Right lobe of liver (tissue), 6 donors: Measurements from ENCODE around the gene ICOS. TPM values are rescaled to one million over a fixed set of nuclear protein-coding genes. Genes with fewer than 3 reads are reported as not detected.

Experiments
- ATAC-seq, 4 donors: fragments of 200-7000 bp; cut with Tn5 transposase; one replicate each; pipeline ENCODE4 v1.9.1; 2020; ENCODE audit warnings: mild to moderate bottlenecking in 4 of 4, moderate library complexity in 4 of 4
- DNase-seq, 3 donors: peaks; one replicate each; pipeline ENCODE4 v3.0.0-alpha.2; 2020
- H3K27ac ChIP-seq, 3 donors: fragments of 200-600 bp; one replicate each; pipeline ENCODE4 v1.8.0; 2022
- H3K27me3 ChIP-seq, 2 donors: fragments of 200-600 bp; one replicate each; pipeline ENCODE4 v1.8.0; 2022
- H3K36me3 ChIP-seq, 4 donors: fragments of 200-600 bp; sonication (generic) in 1 of 4; one replicate each; pipeline versions ENCODE4 v1.5.1 to v1.8.0; 2017 to 2022; ENCODE audit warnings: control low read depth in 1 of 4
- H3K4me1 ChIP-seq, 4 donors: fragments of 200-600 bp; sonication (generic) in 1 of 4; one replicate each; pipeline versions ENCODE4 v1.5.1 to v1.8.0; 2017 to 2022; ENCODE audit warnings: control low read depth in 1 of 4
- H3K4me3 ChIP-seq, 3 donors: fragments of 200-600 bp; one replicate each; pipeline ENCODE4 v1.8.0; 2022
- H3K9me3 ChIP-seq, 4 donors: fragments of 200-600 bp; sonication (generic) in 1 of 4; one replicate each; pipeline versions ENCODE4 v1.5.1 to v1.8.0; 2017 to 2022; ENCODE audit warnings: control low read depth in 1 of 4
- POLR2A ChIP-seq: fragments of 450-650 bp; IDR thresholded peaks from one replicate; pipeline ENCODE4 v1.6.1; 2017; ENCODE audit warnings: antibody characterized with exemption, mild to moderate bottlenecking
- WGBS: methylation state at CpG from one replicate; pipeline ENCODE4 v1.1.6; 2018; ENCODE audit warnings: low coverage, low lambda C conversion rate; ENCODE audit not compliant: insufficient coverage; ENCODE audit errors: missing lambda C conversion rate; 5-methylcytosine and 5-hydroxymethylcytosine counted together
- intact Hi-C, 2 donors: fragments of 100-400 bp; cut with DNase I; formaldehyde crosslinking; loops; one replicate each; pipeline versions ENCODE4 v1.11.2 to v1.14.1; 2022
- total RNA-seq, 6 experiments: library from RNA; depleted of rRNA in 2 of 6; stranded (reverse); fragments of >200 nt in 2 of 6; fragmentation: NEBNext Ultra II Directional in 3 of 6; extraction: Animal tissue kit (Norgen Biotek cat#: 25700) in 3 of 6; gene quantifications; one replicate each; pipeline versions ENCODE4 v1.1.0 to v1.2.4, GENCODE V29; 2016 to 2023
- TF ChIP-seq, protein P1 (sequence below), 4 donors: fragments of 200-600 bp in 3 of 4; fragments of 450-650 bp in 1 of 4; IDR thresholded peaks; one replicate each; pipeline versions ENCODE4 v1.5.1 to v1.8.0; 2016 to 2022; ENCODE audit warnings: antibody characterized with exemption in 4 of 4, mild to moderate bottlenecking in 2 of 4
- donor health status: DM: no; HTN: yes; CAD: no.
- donor health status: DM: no; HTN: no; CAD: no.
- donor health status: DM: no; HTN: no; CAD: no.
- donor health status: DM: no; HTN: yes; CAD: no.
- donor health status: DM: no; HTN: yes; CAD: no.

ICOS gene
- total RNA-seq, 6 experiments from 2014 or later, result 0.31 TPM; not detected in 4

- intact Hi-C loops, result no loop called here
- no peak for DNase-seq
- ATAC-seq, result no peak
- TF ChIP-seq, protein P1, sequence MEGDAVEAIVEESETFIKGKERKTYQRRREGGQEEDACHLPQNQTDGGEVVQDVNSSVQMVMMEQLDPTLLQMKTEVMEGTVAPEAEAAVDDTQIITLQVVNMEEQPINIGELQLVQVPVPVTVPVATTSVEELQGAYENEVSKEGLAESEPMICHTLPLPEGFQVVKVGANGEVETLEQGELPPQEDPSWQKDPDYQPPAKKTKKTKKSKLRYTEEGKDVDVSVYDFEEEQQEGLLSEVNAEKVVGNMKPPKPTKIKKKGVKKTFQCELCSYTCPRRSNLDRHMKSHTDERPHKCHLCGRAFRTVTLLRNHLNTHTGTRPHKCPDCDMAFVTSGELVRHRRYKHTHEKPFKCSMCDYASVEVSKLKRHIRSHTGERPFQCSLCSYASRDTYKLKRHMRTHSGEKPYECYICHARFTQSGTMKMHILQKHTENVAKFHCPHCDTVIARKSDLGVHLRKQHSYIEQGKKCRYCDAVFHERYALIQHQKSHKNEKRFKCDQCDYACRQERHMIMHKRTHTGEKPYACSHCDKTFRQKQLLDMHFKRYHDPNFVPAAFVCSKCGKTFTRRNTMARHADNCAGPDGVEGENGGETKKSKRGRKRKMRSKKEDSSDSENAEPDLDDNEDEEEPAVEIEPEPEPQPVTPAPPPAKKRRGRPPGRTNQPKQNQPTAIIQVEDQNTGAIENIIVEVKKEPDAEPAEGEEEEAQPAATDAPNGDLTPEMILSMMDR (IDR thresholded peaks at IDR 0.05), result no peak
- no peak for TF ChIP-seq POLR2A
- Histone ChIP-seq H3K4me1 (no peaks in the 10 kb centered on the region), H3K9me3 (no peaks in the 10 kb centered on the region), H3K27me3 (no peaks in the 10 kb centered on the region), H3K36me3 (no peaks in the 10 kb centered on the region), H3K27ac (no peak overlapping the region), H3K4me3 (no peak overlapping the region)
- WGBS, result 74% methylated on average over 7 of the region's 8 CpGs
These were observed 1.7 kb upstream of the ICOS start for GRCh38 chr2:203934711-203935438.

- H3K4me3 ChIP-seq, result no peak overlapping the region
- H3K27me3 ChIP-seq, result no peaks in the 10 kb centered on the region
- no peaks in the 10 kb centered on the region for H3K9me3 ChIP-seq
- ATAC-seq (no peak), DNase-seq (no peak)
- no peaks in the 10 kb centered on the region for H3K36me3 ChIP-seq
- H3K27ac ChIP-seq, result no peak overlapping the region
- WGBS, result 88% methylated on average over 4 of the region's 4 CpGs
- intact Hi-C loops, result no loop called here
- TF ChIP-seq, protein P1 (IDR thresholded peaks at IDR 0.05), result no peak
- no peak for TF ChIP-seq POLR2A
- H3K4me1 ChIP-seq, result no peaks in the 10 kb centered on the region
These were observed 995 bp upstream of the ICOS start for GRCh38 chr2:203935568-203935967.

DNA sequence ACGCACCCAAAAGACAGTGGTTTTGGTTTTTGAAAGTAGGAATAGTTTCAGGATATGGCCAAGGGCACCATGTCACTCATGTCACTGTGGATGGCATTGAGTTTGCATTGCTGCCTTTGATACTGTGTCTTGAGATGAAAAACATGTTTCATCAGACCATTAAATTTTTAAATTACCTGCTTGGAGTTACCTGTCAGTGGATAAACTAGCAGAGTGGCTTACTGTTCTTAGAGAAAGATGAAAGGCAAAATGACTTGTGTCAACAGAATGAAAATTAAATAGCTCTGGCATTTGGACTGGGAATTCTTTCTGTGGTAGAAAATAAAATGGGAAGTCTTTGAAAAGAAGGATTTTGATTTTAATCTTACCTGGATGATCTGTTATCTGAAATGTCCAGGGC lies 386 bp downstream of the ICOS start:
- WGBS, result 75% methylated on average over 1 of the region's 1 CpG
- no peaks in the 10 kb centered on the region for H3K4me1 ChIP-seq
- no peak overlapping the region for H3K27ac ChIP-seq
- H3K36me3 ChIP-seq, result no peaks in the 10 kb centered on the region
- no peak overlapping the region for H3K4me3 ChIP-seq
- H3K27me3 ChIP-seq, result no peaks in the 10 kb centered on the region
- no peak for ATAC-seq
- DNase-seq, result no peak
- intact Hi-C loops, result no loop called here
- no peak for TF ChIP-seq POLR2A
- TF ChIP-seq, protein P1 (IDR thresholded peaks at IDR 0.05), result no peak
- no peaks in the 10 kb centered on the region for H3K9me3 ChIP-seq

DNA sequence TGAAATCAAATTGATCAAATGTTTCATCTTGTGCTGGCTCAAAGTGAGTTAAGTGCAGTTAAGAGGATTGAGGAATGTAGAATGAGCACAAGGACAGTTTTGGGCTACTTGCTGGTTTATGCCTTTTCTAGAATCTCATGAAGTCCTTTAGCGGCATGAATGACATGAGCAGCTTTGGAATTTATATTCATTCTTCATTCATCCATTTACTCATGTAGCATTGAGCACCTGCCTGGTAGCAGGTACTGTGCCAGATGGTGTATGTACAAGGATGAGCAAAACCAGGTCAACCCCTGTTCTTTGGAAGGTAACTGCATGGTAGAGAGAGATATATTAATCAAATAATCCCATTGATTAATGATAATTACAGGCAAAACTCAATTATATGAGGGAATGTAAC lies 1.2 kb downstream of the ICOS start:
- no peak overlapping the region for H3K27ac ChIP-seq
- no peaks in the 10 kb centered on the region for H3K9me3 ChIP-seq
- WGBS, result 100% methylated on average over 1 of the region's 1 CpG
- intact Hi-C loops, result no loop called here
- no peak for ATAC-seq
- no peaks in the 10 kb centered on the region for H3K4me1 ChIP-seq
- H3K27me3 ChIP-seq, result no peaks in the 10 kb centered on the region
- TF ChIP-seq, protein P1 (IDR thresholded peaks at IDR 0.05), result no peak
- no peak for TF ChIP-seq POLR2A
- no peak overlapping the region for H3K4me3 ChIP-seq
- DNase-seq, result no peak
- H3K36me3 ChIP-seq, result no peaks in the 10 kb centered on the region
